Gastrocnemius medialis (tissue), 4 donors: ENCODE results near the gene UGT1A5.

Experiments
- CTCF ChIP-seq, 5 experiments: fragments of 450-650 bp in 3 of 5; fragments of 200-600 bp in 2 of 5; sonication (generic) in 2 of 5; IDR thresholded peaks in 4 of 5; conservative IDR thresholded peaks in 1 of 5; 1 replicate in 4 of 5; 2 replicates in 1 of 5; pipeline ENCODE4 v1.5.1; 2016 to 2019; ENCODE audit warnings: antibody characterized with exemption in 5 of 5, mild to moderate bottlenecking in 3 of 5, moderate library complexity in 3 of 5
- POLR2A ChIP-seq, 2 donors: fragments of 450-650 bp; IDR thresholded peaks; one replicate each; pipeline ENCODE4 v1.6.1; 2017; ENCODE audit warnings: antibody characterized with exemption in 2 of 2, mild to moderate bottlenecking in 2 of 2, moderate library complexity in 2 of 2

- TF ChIP-seq CTCF (IDR thresholded peaks at IDR 0.05 in 4 of 5, conservative IDR thresholded peaks at IDR 0.05 in 1 of 5), result no peak
- no peak for TF ChIP-seq POLR2A (IDR thresholded peaks at IDR 0.05)
Observed at GRCh38 chr2:233769260-233769659, 56.6 kb downstream of the UGT1A5 start.
